H1 (cell line): ENCODE results near the gene IGFL3. TPM values are rescaled to one million over a fixed set of nuclear protein-coding genes. Genes with fewer than 3 reads are reported as not detected.

Source experiments
- CTCF ChIA-PET: fragments of 300-600 bp; sonication (Branson Sonifier 250); formaldehyde crosslinking; loops from one replicate; lab custom pipeline; 2021; ENCODE audit not compliant: partially characterized antibody; lab: Charles Lee
- POLR2A ChIA-PET: fragments of 300-600 bp; sonication (Branson Sonifier 250); formaldehyde crosslinking; loops from one replicate; lab custom pipeline; 2021; ENCODE audit warnings: inconsistent platforms; ENCODE audit not compliant: partially characterized antibody; lab: Charles Lee
- DNase-seq, 2 experiments: peaks; one replicate each; pipeline versions ENCODE4 v3.0.0 to v3.0.0-alpha.2; 2010 to 2022; ENCODE audit warnings: low spot score in 2 of 2, low read depth in 1 of 2, mixed read lengths in 1 of 2
- FAIRE-seq: peaks from 2 replicates; lab custom pipeline; 2011; peaks lifted over from hg19 to GRCh38; lab: Jason Lieb, UNC
- H2AFZ ChIP-seq: 2 replicates; pipeline ENCODE4 v1.8.1; 2012; ENCODE audit warnings: low read length, inconsistent platforms
- H2AK5ac ChIP-seq: 2 replicates; pipeline ENCODE4 v1.6.1; 2013; ENCODE audit warnings: low read depth, low read length
- H2BK120ac ChIP-seq: replicated peaks from 2 replicates; pipeline ENCODE3; 2013; ENCODE audit warnings: low read depth, low read length, inconsistent platforms
- H2BK12ac ChIP-seq: 2 replicates; pipeline ENCODE4 v1.6.1; 2013; ENCODE audit warnings: low read depth, low read length
- H2BK15ac ChIP-seq: 2 replicates; pipeline ENCODE4 v1.6.1; 2013; ENCODE audit warnings: low read length
- H2BK20ac ChIP-seq: 2 replicates; pipeline ENCODE4 v1.6.1; 2013; ENCODE audit warnings: low read length
- H2BK5ac ChIP-seq: 2 replicates; pipeline ENCODE4 v1.6.1; 2013; ENCODE audit warnings: low read depth, low read length
- H3K14ac ChIP-seq: 2 replicates; pipeline ENCODE4 v1.6.1; 2013; ENCODE audit warnings: inconsistent platforms; ENCODE audit not compliant: insufficient read length
- H3K18ac ChIP-seq: 2 replicates; pipeline ENCODE4 v1.6.1; 2013; ENCODE audit warnings: low read length; ENCODE audit errors: extremely low read depth
- H3K23ac ChIP-seq: 2 replicates; pipeline ENCODE4 v1.6.1; 2013; ENCODE audit warnings: inconsistent platforms; ENCODE audit not compliant: insufficient read length
- H3K23me2 ChIP-seq: 2 replicates; pipeline ENCODE4 v1.6.1; 2013; ENCODE audit warnings: low read depth, low read length
- H3K27ac ChIP-seq: 2 replicates; pipeline ENCODE4 v1.6.1; 2011; ENCODE audit warnings: low read depth, low read length, inconsistent platforms
- H3K27me3 ChIP-seq, 4 experiments: replicated peaks in 1 of 4; 1 replicate in 1 of 4; 2 replicates in 3 of 4; pipeline versions ENCODE4 v1.6.1 to v1.8.1; 2011 to 2013; ENCODE audit warnings: low read length in 3 of 4, mild to moderate bottlenecking in 3 of 4, inconsistent platforms in 2 of 4, mixed read lengths in 2 of 4, moderate library complexity in 1 of 4; ENCODE audit not compliant: control insufficient read depth in 3 of 4, insufficient read depth in 3 of 4; ENCODE audit errors: extremely low read depth in 1 of 4
- H3K36me3 ChIP-seq, 4 experiments: 2 replicates each; pipeline versions ENCODE4 v1.6.1 to v1.8.1; 2011 to 2013; ENCODE audit warnings: mild to moderate bottlenecking in 4 of 4, low read length in 3 of 4, moderate library complexity in 2 of 4, control low read depth in 1 of 4, inconsistent platforms in 1 of 4; ENCODE audit not compliant: insufficient read depth in 4 of 4, control insufficient read depth in 2 of 4
- H3K4ac ChIP-seq: replicated peaks from 2 replicates; pipeline ENCODE3; 2013; ENCODE audit warnings: low read length, low read depth, mixed read lengths, inconsistent platforms; ENCODE audit not compliant: insufficient read length
- H3K4me1 ChIP-seq, 4 experiments: replicated peaks in 1 of 4; 1 replicate in 1 of 4; 2 replicates in 3 of 4; pipeline versions ENCODE4 v1.6.1 to v1.8.1; 2011 to 2013; ENCODE audit warnings: low read length in 3 of 4, inconsistent platforms in 2 of 4, mixed read lengths in 1 of 4; ENCODE audit not compliant: insufficient read depth in 4 of 4, control insufficient read depth in 3 of 4
- H3K4me2 ChIP-seq, 2 experiments: 2 replicates each; pipeline versions ENCODE4 v1.6.1 to v1.8.1; 2011 to 2013; ENCODE audit warnings: low read depth in 2 of 2, low read length in 2 of 2, control low read depth in 1 of 2, inconsistent platforms in 1 of 2, mild to moderate bottlenecking in 1 of 2; ENCODE audit not compliant: insufficient read depth in 1 of 2
- H3K4me3 ChIP-seq, 4 experiments: fragments of 200-600, 300-600 bp in 1 of 4; sonication (generic), shearing (Covaris generic), sonication (Bioruptor Twin) in 1 of 4; 2 replicates each; pipeline versions ENCODE4 v1.5.1 to v1.8.1; 2011 to 2016; ENCODE audit warnings: low read length in 4 of 4, low read depth in 3 of 4, control low read depth in 2 of 4, inconsistent platforms in 2 of 4, mild to moderate bottlenecking in 2 of 4, mixed read lengths in 1 of 4, moderate library complexity in 1 of 4; ENCODE audit not compliant: insufficient read depth in 2 of 4; ENCODE audit errors: extremely low read depth in 1 of 4
- H3K56ac ChIP-seq: replicated peaks from 2 replicates; pipeline ENCODE3; 2013; ENCODE audit warnings: low read depth, mild to moderate bottlenecking, mixed read lengths, low read length, inconsistent platforms; ENCODE audit not compliant: insufficient read length
- H3K79me1 ChIP-seq: 2 replicates; pipeline ENCODE4 v1.6.1; 2013; ENCODE audit warnings: low read depth, low read length, control low read depth
- H3K79me2 ChIP-seq, 2 experiments: 2 replicates each; pipeline versions ENCODE4 v1.6.1 to v1.8.1; 2012 to 2013; ENCODE audit warnings: low read length in 2 of 2, mild to moderate bottlenecking in 2 of 2, inconsistent platforms in 1 of 2; ENCODE audit not compliant: insufficient read depth in 2 of 2, control insufficient read depth in 1 of 2
- H3K9ac ChIP-seq, 4 experiments: replicated peaks in 1 of 4; 1 replicate in 1 of 4; 2 replicates in 3 of 4; pipeline versions ENCODE4 v1.6.1 to v1.8.1; 2011 to 2013; ENCODE audit warnings: low read depth in 3 of 4, low read length in 3 of 4, control low read depth in 2 of 4, mild to moderate bottlenecking in 2 of 4, moderate library complexity in 2 of 4, inconsistent platforms in 1 of 4; ENCODE audit errors: extremely low read depth in 1 of 4
- H3K9me3 ChIP-seq, 2 experiments: 2 replicates each; pipeline versions ENCODE4 v1.6.1 to v1.8.1; 2012 to 2013; ENCODE audit warnings: mild to moderate bottlenecking in 2 of 2, moderate library complexity in 2 of 2, control low read depth in 1 of 2, inconsistent platforms in 1 of 2, low read depth in 1 of 2, low read length in 1 of 2, mixed read lengths in 1 of 2; ENCODE audit not compliant: insufficient read depth in 2 of 2
- H4K20me1 ChIP-seq, 2 experiments: replicated peaks in 1 of 2; 2 replicates each; pipeline versions ENCODE3 to v1.8.1; 2011 to 2013; ENCODE audit warnings: inconsistent platforms in 2 of 2, low read length in 2 of 2, mild to moderate bottlenecking in 1 of 2; ENCODE audit not compliant: insufficient read depth in 2 of 2, control insufficient read depth in 1 of 2
- H4K5ac ChIP-seq: 2 replicates; pipeline ENCODE4 v1.6.1; 2013; ENCODE audit warnings: low read length, low read depth, mixed read lengths, inconsistent platforms; ENCODE audit not compliant: insufficient read length
- H4K8ac ChIP-seq: 2 replicates; pipeline ENCODE4 v1.8.0; 2013; ENCODE audit warnings: mild to moderate bottlenecking, moderate library complexity, low read length, inconsistent platforms; ENCODE audit not compliant: insufficient read depth; ENCODE audit errors: extremely low read depth
- H4K91ac ChIP-seq: replicated peaks from 2 replicates; pipeline ENCODE3; 2013; ENCODE audit warnings: low read length, mixed read lengths, inconsistent platforms; ENCODE audit not compliant: insufficient read length
- BACH1 ChIP-seq: IDR thresholded peaks from 2 replicates; pipeline ENCODE4 v1.6.1; 2012; ENCODE audit warnings: low read length, improper control_type of control experiment
- CBX8 ChIP-seq: fragments of 300-800, 300-1000 bp; sonication (generic); IDR thresholded peaks from 2 replicates; pipeline ENCODE4 v1.7.1; 2016; ENCODE audit warnings: low read depth, low read length, borderline replicate concordance
- JUN ChIP-seq: IDR thresholded peaks from 2 replicates; pipeline ENCODE4 v1.6.1; 2011; ENCODE audit warnings: low read depth, mild to moderate bottlenecking, improper control_type of control experiment, low read length
- NANOG ChIP-seq: IDR thresholded peaks from 2 replicates; pipeline ENCODE4 v1.6.1; 2011; ENCODE audit warnings: low read length, low read depth, mild to moderate bottlenecking, inconsistent platforms; ENCODE audit not compliant: insufficient read depth, poor library complexity, severe bottlenecking
- RAD21 ChIP-seq, 2 experiments: IDR thresholded peaks in 1 of 2; conservative IDR thresholded peaks in 1 of 2; 2 replicates each; pipeline ENCODE4 v1.6.1; 2011; ENCODE audit warnings: low read depth in 2 of 2, low read length in 2 of 2, improper control_type of control experiment in 1 of 2, inconsistent platforms in 1 of 2, mild to moderate bottlenecking in 1 of 2, moderate library complexity in 1 of 2
- TAF1 ChIP-seq: IDR thresholded peaks from 2 replicates; pipeline ENCODE4 v1.6.1; 2011; ENCODE audit warnings: mild to moderate bottlenecking, low read depth, low read length
- TCF12 ChIP-seq: IDR thresholded peaks from 2 replicates; pipeline ENCODE4 v1.6.1; 2011; ENCODE audit warnings: low read depth, mild to moderate bottlenecking, low read length
- YY1 ChIP-seq: IDR thresholded peaks from 2 replicates; pipeline ENCODE4 v1.6.1; 2011; ENCODE audit warnings: low read depth, mild to moderate bottlenecking, low read length
- WGBS, 2 experiments: shearing (Covaris generic) in 1 of 2; methylation state at CpG; one replicate each; pipeline versions ENCODE4 v1.1.6 to v1.1.7; 2013 to 2015; ENCODE audit warnings: low lambda C conversion rate in 2 of 2, mixed read lengths in 2 of 2, inconsistent platforms in 1 of 2, low coverage in 1 of 2, missing lambda C conversion rate in 1 of 2; ENCODE audit not compliant: insufficient replicate concordance in 2 of 2, insufficient coverage in 1 of 2, insufficient read length in 1 of 2; ENCODE audit errors: extremely low coverage in 1 of 2, missing lambda C conversion rate in 1 of 2; 5-methylcytosine and 5-hydroxymethylcytosine counted together
- polyA plus RNA-seq, 7 experiments: library from polyadenylated mRNA; depleted of rRNA in 3 of 7; stranded (reverse) in 5 of 7; unstranded in 2 of 7; fragments of >200 nt in 5 of 7; fragments of 200-250 nt in 2 of 7; gene quantifications; 1 replicate in 5 of 7; 2 replicates in 1 of 7; 4 replicates in 1 of 7; pipeline versions ENCODE4 v1.2.1 to v1.2.3, GENCODE V29; 2011 to 2013; ENCODE audit warnings: missing spikeins in 2 of 7, mixed read lengths in 2 of 7
- total RNA-seq: library from RNA; stranded (reverse); fragmentation: NEBNext Ultra II Directional; extraction: Animal tissue kit (Norgen Biotek cat#: 25700); gene quantifications from 2 replicates; pipeline ENCODE4 v1.2.1, GENCODE V29; 2021

The IGFL3 gene
- total and polyA plus RNA-seq, 2 of the 8 experiments (the other 6 are each of a cell fraction or from before 2014, with no cell fraction given): 0.12 TPM; not detected in 1

GRCh38 chr19:46116121-46116520 is 8.4 kb downstream of the IGFL3 start:
- ChIA-PET CTCF (interaction anchor here (0.9 to 1.5 kb wide), 3 partner anchors 37 to 97 kb away, joined by 3 to 7 read pairs (median 3); no protein-coding TSS in a partner anchor), POLR2A (interaction anchor here (0.8 to 2.9 kb wide), 2 partner anchors 8 to 17 kb away, joined by 3 to 18 read pairs; partner anchors contain the start of gene IGFL3)
- H3K79me2 ChIP-seq: no peaks in the 10 kb centered on the region
- no peak overlapping the region for H3K27ac ChIP-seq
- peaks cover 0 to 3% (median 1%) of the 10 kb centered on the region in 4 experiments; a peak in 4 of 7 replicates for H3K4me1 ChIP-seq
- no peak overlapping the region for H2BK20ac ChIP-seq
- H2BK12ac ChIP-seq: no peak overlapping the region
- H4K5ac ChIP-seq: no peak overlapping the region
- H2AFZ ChIP-seq: no peak overlapping the region
- WGBS, 2 experiments: 92% methylated on average over 3 of the region's 3 CpGs; no CpG with 5 or more reads in 1 of the 2 experiments
- no peak overlapping the region for H3K18ac ChIP-seq
- no peak overlapping the region for H4K8ac ChIP-seq
- FAIRE-seq: no peak
- no peak for DNase-seq
- no peak overlapping the region for H3K56ac ChIP-seq
- no peaks in the 10 kb centered on the region for H3K23me2 ChIP-seq
- no peak overlapping the region for H3K23ac ChIP-seq
- H4K20me1 ChIP-seq: no peaks in the 10 kb centered on the region
- H2BK15ac ChIP-seq: no peak overlapping the region
- H2BK120ac ChIP-seq: no peak overlapping the region
- H3K9me3 ChIP-seq: peaks cover 0 to 5% of the 10 kb centered on the region in 2 experiments; a peak in 1 of 4 replicates
- H2AK5ac ChIP-seq: no peak overlapping the region
- no peaks in the 10 kb centered on the region for H3K36me3 ChIP-seq
- no peak overlapping the region for H3K4ac ChIP-seq
- no peak overlapping the region for H2BK5ac ChIP-seq
- no peaks in the 10 kb centered on the region for H3K79me1 ChIP-seq
- no peak overlapping the region for H3K9ac ChIP-seq
- H3K14ac ChIP-seq: no peak overlapping the region
- H3K4me2 ChIP-seq: no peak overlapping the region
- no peaks in the 10 kb centered on the region for H3K27me3 ChIP-seq
- no peak overlapping the region for H4K91ac ChIP-seq
- TF ChIP-seq YY1 (no peak), JUN (no peak), NANOG (no peak), TCF12 (no peak), CBX8 (no peak), RAD21 (IDR thresholded peaks at IDR 0.05 in 1 of 2, conservative IDR thresholded peaks at IDR 0.05 in 1 of 2; ENCODE audit: low read depth in 2 of 2, low read length in 2 of 2) (no peak), BACH1 (no peak), TAF1 (no peak)
- no peak overlapping the region for H3K4me3 ChIP-seq
